NCI-H2227 (cell line): ENCODE data around the gene BZW2.
"Not testable (repeated sequence)": the region's sequence is repeated elsewhere in the genome, so short reads cannot be mapped to it uniquely, and the experiment has no call there.

Experiments used
- DNase-seq: peaks from one replicate; lab custom pipeline; 2025; ENCODE audit not compliant: unreplicated experiment; lab: John Stamatoyannopoulos, UW

BZW2 gene

GRCh38 chr7:16670021-16670420 is 24.0 kb downstream of the BZW2 start:
- DNase-seq: no peak

DNA sequence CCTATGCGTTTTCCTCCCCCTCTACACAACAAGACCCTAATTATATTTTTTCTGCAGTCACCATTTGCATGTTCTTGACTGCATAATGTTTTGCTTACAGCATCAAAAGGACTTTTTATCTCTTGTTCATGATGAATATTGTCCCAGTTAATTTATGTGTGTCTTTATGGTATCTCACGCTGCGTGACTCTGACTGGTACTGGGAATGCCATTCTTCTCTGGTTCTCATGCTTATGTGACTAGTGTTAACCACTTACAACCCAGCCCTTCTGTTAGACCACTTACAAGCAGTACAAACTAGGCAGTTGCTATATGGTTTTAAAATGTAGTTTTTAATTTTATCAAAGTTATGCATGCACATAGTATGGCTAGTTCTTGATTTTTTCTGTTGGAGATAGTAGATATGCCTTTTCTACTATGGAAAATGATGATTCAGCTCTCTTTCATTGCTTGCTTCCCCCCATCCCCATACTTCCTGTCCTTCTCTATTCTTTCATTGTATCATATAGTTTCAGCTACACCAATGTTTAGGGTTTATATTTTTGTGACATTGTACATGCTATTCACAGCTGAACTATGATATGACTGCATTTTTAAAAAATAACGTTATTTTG is 24.9 kb downstream of the BZW2 start:
- DNase-seq: no peak

- DNase-seq: no peak
These were observed 25.8 kb downstream of the BZW2 start for GRCh38 chr7:16671811-16672210.

- DNase-seq: no peak
These were observed 29.3 kb downstream of the BZW2 start for GRCh38 chr7:16675277-16675676.

GRCh38 chr7:16677978-16678494 is 32.1 kb downstream of the BZW2 start:
- DNase-seq: peak; percentile 6

- DNase-seq: not testable (repeated sequence)
These were observed 32.9 kb downstream of the BZW2 start for GRCh38 chr7:16678645-16679566.

DNA sequence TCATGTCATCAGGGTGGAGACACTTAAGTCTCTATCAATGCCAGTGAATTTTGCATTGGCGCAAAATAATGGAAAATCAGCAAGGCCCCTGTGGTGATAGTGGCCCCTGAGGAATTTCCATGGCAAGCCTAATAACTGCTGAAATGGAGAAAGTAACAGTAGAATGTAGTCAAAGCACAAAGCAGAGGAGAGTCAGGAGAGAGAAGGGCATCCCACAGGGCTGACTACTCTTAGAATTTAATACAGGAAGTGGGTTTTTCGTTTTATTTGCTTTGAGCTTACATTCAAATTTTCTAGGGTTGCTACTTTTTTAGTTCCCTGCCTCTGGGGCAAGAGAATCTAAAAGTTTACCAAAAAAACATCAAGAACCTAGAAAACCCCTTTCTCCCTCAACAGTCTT is 39.0 kb downstream of the BZW2 start:
- no peak for DNase-seq

DNA sequence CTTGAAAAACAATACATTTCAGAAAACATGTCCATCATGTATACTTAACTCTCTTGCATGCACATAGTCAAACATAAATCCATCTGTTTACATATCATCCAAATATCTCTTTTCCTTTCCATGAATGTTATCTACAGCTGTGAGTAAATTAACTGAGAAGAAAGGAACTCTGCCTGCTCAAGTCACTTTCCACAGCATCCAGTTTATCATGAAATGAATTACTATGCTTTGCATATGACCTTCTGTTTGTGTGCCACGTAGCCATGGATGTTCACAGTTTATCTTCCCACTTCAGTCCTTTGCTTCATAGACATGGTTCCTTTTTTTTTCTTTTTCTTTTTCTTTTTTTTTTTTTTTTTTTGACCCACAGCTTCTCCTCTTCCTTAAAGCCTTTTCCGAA is 39.6 kb downstream of the BZW2 start:
- no peak for DNase-seq

GRCh38 chr7:16688249-16688648 is 42.3 kb downstream of the BZW2 start:
- no peak for DNase-seq

DNA sequence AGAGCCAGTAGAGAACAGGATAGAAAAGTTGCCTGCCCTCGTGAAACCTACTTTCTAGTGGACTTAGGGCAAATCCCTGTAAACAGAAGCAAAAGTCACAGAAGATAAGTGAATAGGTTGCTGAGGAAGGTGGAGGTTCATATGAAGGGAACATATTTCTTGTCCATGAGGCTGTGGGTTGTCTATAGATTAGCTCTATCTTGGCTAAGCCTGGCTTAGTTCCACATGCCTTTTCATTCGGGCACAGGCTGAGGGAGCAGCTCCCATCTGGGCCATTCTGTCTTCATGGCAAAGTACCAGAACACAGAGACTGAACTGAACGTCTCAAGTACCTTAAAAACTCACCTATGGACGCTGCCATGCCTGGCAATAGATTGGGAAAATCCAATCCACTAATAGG is 45.3 kb downstream of the BZW2 start:
- no peak for DNase-seq

GRCh38 chr7:16693601-16694318 is 47.8 kb downstream of the BZW2 start:
- DNase-seq: no peak

DNA sequence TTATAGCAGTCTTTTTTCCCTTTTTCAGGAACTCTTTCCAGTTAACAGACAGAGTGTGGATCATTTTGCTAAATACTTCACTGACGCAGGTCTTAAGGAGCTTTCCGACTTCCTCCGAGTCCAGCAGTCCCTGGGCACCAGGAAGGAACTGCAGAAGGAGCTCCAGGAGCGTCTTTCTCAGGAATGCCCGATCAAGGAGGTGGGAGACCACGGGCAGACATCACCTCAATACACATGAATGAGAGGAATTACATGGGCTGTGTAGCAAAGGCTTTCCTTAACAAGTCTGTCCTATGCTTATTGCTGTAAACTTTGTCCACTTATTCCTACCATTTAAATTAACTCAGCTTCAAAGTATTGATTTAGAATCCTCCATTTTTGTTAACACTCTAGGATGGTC is 48.8 kb downstream of the BZW2 start:
- DNase-seq: no peak

- DNase-seq: peak; percentile 73
These were observed 49.7 kb downstream of the BZW2 start for GRCh38 chr7:16695621-16696237.

DNA sequence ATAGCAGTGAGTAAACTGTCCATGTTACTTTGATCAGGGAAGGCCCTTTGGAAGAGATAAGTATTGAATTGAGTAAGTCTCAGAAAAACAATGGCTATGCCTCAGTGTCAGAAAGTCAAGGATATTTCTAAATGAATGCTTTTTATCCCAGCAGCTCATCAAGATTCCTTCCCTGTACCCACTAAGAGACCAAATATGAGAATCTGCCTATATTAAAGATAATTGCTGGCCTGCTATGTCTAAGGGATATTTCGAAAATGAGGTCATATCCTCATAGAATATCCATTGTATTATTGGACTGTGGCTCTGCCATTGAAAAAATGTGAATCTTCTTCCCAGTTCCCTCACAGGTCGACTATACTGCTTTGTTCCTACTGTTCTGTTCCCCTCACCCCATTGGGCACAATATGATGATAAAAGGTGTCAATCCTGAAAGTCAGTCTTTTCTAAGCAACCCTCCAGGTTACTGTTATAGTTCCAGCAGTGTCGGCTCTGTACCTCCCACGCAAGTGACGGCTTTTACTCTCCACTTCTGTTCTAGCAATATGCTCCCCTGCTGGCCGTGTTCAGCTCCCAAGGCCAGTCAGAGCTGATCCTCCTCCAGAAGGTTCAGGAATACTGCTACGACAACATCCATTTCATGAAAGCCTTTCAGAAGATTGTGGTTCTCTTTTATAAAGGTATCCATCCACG is 51.7 kb downstream of the BZW2 start:
- peak; percentile 63 for DNase-seq

DNA sequence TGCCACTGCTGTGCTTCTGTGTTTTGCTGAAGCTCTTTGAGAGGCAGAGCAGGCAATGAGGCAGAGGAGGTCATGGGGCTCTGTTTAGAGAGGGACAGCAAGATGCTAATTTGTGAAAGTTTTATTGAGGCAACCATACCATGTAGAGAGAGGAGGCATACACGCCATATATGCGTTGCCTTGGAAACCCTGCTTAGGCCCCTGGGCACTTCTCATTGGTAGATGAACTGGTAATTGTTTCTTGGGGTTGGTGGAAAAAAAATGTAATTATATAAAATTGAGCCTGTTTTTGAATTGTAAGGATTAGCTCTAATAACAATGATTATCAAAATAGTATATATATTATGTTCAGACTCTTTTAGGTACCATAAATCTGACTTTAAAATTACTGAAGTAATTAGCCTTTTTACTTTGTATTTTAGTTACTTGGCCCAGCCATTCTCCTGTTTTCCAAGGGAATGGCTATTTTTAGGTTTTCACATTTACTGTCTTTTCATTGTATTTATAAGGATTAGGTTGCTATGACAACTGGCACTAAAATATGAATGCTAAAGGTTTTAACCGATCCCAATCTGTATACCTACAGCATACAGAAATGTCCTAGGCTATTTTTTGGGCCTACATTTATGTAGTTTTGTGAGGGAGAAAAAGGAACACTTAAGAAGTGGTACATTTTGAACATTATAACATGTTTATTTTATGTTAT is 52.4 kb downstream of the BZW2 start:
- DNase-seq: peak; percentile 76

DNA sequence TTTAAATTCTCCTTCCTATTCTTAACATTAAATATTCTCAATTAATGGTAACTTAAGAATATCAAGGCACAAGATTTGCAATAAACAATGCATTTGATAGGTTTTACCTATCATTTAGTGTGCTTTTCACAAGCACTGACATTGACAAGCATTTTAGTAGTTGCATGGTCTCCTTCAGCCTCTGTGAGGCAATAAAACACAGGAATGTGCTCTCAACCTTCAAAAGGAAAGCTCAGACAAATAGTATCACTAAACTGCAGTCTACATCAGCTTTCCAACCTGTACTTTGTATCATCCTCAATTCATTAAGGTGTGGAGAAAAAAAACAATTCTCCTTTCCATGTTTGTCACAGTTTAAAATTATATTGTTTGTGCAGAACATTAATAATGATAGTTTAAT is 56.5 kb downstream of the BZW2 start:
- DNase-seq: no peak

DNA sequence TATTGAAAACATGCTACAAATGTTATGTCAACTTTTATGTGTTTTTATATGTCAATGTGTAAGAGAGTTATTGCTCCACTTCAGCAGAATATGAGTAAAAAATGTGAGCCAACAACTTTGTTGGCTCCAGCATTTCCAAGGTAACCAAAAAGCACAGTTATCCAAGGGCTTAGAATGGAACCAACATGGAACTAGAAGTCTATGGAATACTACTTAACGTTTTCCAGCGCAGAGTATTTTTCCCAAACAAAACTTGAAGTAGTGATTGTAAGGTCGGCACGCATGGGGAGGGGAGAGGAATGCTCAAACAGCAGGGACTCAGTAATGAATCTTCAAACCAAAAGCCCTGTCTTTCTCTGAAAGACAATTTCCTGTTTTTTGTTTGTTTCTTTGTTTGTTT is 62.5 kb downstream of the BZW2 start:
- no peak for DNase-seq

- DNase-seq: no peak
These were observed 63.0 kb downstream of the BZW2 start for GRCh38 chr7:16708980-16709379.

- DNase-seq: no peak
These were observed 64.7 kb downstream of the BZW2 start for GRCh38 chr7:16710651-16711050.

DNA sequence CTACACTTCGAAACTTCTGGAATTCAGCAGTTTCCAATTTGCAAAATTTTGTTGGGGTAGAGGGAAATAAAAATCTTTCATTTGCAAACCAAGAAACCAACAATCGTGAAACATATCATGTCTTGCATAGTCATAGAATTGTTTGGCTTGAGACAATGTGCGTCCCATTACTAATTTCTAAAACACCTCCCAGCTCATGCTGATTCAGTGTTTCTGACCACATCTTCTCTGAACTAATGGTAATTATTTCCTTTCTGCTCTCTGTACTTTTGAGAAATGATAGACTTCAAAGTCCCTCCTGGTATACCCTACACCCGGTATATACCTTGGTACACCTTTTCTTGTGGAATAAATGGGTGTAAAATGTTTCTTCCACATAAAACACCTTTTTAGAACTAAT is 65.7 kb downstream of the BZW2 start:
- no peak for DNase-seq
